HG02970 (cell line): ENCODE results near the gene STRA6.

Source experiments
- ATAC-seq: cut with Tn5 transposase; IDR thresholded peaks from one replicate; pipeline ENCODE4 v1.9.1; 2021; ENCODE audit warnings: mild to moderate bottlenecking, moderate library complexity, moderate number of reproducible peaks; ENCODE audit not compliant: unreplicated experiment, low FRiP score

Gene STRA6

GRCh38 chr15:74185710-74186348, 16.8 kb downstream of the STRA6 start:
- no peak for ATAC-seq

DNA sequence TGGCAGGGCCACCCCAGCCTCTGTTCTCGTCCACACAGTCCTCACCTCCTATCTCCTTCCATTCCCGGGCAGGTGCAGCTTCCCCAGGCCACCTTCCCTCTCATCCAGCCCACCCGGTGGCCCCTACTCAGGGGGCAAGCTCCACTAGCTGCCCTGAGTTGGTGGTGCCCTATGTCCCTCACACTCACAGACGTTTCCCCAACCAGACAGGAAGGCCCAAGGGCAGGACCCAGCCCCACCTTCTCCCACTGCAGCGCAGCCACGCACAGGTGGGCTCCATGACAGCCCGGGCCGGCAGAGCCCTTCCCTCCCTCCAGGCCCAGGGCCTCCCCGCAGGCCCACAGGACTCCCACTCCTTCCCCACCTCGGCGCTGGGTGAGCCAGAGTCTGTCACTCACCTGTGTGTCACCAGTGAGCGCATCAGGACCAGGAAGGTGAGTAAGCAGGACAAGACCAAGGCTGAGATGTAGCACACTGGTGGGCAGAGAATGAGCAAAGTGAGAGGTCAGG, 17.9 kb downstream of the STRA6 start:
- ATAC-seq, result no peak

GRCh38 chr15:74182131-74182530, 20.5 kb downstream of the STRA6 start:
- ATAC-seq, result no peak

DNA sequence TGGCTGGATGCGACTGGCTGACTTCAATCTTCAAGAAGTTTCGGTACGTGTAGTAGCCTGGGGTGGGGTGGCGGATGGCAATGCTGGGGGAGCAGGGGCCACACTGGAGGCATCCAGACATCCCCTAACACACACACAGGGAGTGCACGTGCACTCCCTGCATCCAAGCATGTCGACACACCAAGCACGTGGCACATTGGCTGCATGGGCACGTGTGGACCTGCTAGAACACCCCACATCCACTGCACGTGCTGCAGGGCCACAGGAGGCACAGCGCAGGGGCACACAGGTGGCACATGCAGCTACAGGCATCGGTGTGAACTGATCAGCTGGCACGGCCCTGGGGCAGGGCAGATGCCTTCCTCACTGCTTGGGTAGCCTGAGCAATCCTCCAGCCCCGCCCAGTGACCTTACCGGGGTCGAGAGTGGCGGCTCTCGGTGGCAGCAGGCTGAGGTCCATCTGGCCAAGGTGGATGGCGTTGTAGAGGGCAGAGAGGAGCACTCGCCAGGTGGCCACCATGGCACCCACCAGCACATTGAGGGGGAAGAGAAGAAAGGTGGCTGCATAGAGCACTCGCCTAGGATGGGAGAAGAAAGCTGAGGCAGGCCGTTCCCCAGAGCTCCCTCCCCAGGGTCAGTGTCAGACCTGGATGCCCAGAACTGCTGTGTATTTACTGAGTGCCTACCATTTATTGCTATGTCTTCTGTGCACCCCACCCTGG, 21.5 kb downstream of the STRA6 start:
- ATAC-seq, result no peak

DNA sequence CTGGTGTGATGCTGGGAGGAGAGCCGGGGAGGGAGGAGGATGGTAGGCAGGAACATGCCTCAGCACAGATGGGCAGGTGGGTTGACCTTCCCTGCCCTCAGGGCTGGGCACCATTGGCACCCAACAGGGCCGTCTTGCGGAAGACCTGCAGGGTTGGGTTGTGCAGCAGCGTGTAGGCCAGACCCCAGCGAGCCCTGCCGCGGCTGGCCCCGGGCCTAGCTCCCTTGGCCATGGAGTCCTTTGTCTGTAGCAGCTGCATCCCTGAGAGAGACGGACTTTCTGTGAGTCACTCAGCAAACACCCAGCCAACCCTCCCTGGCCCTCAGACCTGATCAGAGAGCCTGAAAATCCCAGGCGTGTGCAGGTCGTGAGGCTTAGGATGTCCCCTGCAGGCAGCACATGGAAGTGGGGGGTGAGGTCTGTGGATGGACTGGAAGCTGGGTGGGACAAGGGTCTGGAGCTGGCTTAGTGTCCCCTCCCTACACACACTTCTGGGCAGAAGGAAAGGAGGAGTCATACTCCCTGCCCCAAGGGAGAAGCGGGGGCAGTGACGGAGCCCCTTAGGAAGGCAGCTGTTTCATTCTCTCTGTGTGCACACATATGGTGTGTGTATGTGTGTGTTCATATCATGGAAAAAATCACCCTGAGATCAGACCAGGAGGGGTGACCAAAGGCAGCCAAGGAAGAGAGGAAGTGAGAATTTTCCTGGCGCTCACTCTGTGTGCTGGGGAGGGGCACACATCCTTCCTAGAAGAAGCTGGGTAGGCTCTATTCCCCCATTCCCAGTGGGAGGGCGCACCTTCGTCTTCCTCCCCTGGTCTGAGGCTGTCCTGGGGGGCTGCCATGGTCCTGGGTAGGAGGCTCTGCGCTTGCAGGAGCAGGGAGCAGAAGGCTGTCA, 22.4 kb downstream of the STRA6 start:
- ATAC-seq, result no peak

- ATAC-seq, result no peak
Observed at GRCh38 chr15:74179101-74179841, 23.3 kb downstream of the STRA6 start.

GRCh38 chr15:74178326-74179100, 24.1 kb downstream of the STRA6 start:
- no peak for ATAC-seq

- ATAC-seq, result no peak
Observed at GRCh38 chr15:74176262-74177214, 26.0 kb downstream of the STRA6 start.

DNA sequence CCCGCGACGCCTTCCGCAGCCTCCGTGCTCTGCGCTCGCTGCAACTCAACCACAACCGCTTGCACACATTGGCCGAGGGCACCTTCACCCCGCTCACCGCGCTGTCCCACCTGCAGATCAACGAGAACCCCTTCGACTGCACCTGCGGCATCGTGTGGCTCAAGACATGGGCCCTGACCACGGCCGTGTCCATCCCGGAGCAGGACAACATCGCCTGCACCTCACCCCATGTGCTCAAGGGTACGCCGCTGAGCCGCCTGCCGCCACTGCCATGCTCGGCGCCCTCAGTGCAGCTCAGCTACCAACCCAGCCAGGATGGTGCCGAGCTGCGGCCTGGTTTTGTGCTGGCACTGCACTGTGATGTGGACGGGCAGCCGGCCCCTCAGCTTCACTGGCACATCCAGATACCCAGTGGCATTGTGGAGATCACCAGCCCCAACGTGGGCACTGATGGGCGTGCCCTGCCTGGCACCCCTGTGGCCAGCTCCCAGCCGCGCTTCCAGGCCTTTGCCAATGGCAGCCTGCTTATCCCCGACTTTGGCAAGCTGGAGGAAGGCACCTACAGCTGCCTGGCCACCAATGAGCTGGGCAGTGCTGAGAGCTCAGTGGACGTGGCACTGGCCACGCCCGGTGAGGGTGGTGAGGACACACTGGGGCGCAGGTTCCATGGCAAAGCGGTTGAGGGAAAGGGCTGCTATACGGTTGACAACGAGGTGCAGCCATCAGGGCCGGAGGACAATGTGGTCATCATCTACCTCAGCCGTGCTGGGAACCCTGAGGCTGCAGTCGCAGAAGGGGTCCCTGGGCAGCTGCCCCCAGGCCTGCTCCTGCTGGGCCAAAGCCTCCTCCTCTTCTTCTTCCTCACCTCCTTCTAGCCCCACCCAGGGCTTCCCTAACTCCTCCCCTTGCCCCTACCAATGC, 27.1 kb downstream of the STRA6 start:
- no peak for ATAC-seq

GRCh38 chr15:74174958-74175253, 27.7 kb downstream of the STRA6 start:
- no peak for ATAC-seq

DNA sequence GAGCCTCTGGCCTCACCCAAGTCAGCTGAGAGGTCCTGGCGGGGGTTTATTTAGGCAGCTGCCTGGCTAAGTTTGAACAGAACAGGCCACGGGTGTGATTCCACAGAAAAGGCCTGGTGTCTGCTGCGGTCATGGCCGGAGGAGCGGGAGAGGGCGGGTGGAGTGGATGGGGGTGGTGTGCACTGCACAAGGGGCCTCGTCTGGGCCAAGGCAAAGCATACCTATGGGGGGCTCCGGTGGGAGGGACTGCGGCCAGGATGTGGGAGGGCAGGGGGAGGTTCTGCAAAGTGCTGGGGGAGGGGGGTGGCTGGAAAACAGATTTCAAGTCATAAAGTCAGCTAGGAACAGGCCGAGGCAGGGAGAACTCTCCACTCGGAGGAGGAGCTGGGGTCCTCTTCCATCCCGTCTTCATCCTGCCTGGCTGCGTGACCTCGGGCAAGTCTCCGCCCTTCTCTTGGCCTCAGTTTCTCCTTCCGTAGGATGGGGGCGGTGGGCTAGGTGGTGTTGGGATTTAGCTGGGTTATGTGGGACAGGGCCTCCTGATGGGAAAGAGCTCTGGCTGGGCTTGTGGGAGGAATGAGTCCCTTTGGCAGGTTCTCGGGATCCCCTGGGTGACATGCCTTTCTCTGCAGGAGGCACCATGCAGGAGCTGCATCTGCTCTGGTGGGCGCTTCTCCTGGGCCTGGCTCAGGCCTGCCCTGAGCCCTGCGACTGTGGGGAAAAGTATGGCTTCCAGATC, 28.2 kb downstream of the STRA6 start:
- ATAC-seq, result no peak

DNA sequence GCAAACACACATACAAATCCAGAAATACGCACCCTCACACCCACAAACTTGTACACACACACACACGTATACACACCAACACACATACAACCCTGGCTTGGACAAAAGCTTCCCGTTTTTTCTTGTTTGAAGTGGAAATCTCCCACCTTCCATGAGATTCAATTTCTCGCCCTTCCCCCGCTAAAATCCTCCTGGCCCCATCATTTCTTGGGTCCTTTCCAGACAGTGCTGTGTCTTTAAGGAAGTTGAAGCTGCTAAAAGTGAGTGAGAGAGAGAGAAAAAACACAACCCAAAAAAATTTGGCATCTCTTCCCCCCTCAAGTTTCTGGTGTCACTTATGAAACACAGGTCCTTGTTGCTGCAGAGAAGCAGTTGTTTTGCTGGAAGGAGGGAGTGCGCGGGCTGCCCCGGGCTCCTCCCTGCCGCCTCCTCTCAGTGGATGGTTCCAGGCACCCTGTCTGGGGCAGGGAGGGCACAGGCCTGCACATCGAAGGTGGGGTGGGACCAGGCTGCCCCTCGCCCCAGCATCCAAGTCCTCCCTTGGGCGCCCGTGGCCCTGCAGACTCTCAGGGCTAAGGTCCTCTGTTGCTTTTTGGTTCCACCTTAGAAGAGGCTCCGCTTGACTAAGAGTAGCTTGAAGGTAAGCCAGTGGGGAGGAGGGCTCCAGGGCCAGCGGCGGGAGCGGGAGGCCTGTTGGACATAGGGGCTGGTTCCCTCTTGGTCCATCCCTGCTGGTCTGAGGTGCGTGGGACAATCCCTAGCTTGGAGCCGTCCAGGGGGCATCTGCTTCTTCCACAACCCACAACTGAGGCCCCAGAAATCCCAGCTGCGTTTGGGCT, 29.0 kb downstream of the STRA6 start, which contains the start of gene ISLR:
Gene ISLR, plus strand, starts transcription at position 331 of the 839 bp plus-strand sequence. CDS start 1,149 bp downstream, outside the sequence.
- no peak for ATAC-seq

- no peak for ATAC-seq
Observed at GRCh38 chr15:74172701-74173379, 29.7 kb downstream of the STRA6 start.

- no peak for ATAC-seq
Observed at GRCh38 chr15:74171965-74172541, 30.5 kb downstream of the STRA6 start.
